Neural cell (in vitro differentiated cells): ENCODE results near the gene SPOCK1. TPM values are rescaled to one million over a fixed set of nuclear protein-coding genes. Genes with fewer than 3 reads are reported as not detected.

Experiments
- H2AFZ ChIP-seq: fragments of 200-600, 300-800 bp; sonication (generic), shearing (Covaris generic); 2 replicates; pipeline ENCODE4 v1.6.0; 2014; ENCODE audit warnings: low read depth, mild to moderate bottlenecking, antibody characterized with exemption, low read length, moderate library complexity
- H3F3A ChIP-seq: fragments of 200-600 bp; shearing (Covaris generic); 2 replicates; pipeline ENCODE4 v1.6.1; 2016; ENCODE audit warnings: mild to moderate bottlenecking, moderate library complexity, mixed read lengths, antibody characterized with exemption, low read length; ENCODE audit not compliant: insufficient read depth, poor library complexity, severe bottlenecking
- H3K27ac ChIP-seq: fragments of 200-600, 300-800 bp; sonication (generic), shearing (Covaris generic); 2 replicates; pipeline ENCODE4 v1.5.1; 2014; ENCODE audit warnings: mild to moderate bottlenecking, low read length, moderate library complexity
- H3K27me3 ChIP-seq: fragments of 300-800, 200-600 bp; sonication (generic), shearing (Covaris generic); 2 replicates; pipeline ENCODE4 v1.6.0; 2014; ENCODE audit warnings: mild to moderate bottlenecking, low read depth, low read length, moderate library complexity; ENCODE audit not compliant: insufficient read depth
- H3K36me3 ChIP-seq: fragments of 300-800, 200-600 bp; sonication (generic), shearing (Covaris generic); 2 replicates; pipeline ENCODE4 v1.5.1; 2014; ENCODE audit warnings: mild to moderate bottlenecking, antibody characterized with exemption, low read length, moderate library complexity; ENCODE audit not compliant: insufficient read depth
- H3K4me2 ChIP-seq: fragments of 300-800, 200-600 bp; sonication (generic), shearing (Covaris generic); 2 replicates; pipeline ENCODE4 v1.6.0; 2014; ENCODE audit warnings: mild to moderate bottlenecking, low read length
- H3K4me3 ChIP-seq: fragments of 300-800, 200-600 bp; sonication (generic), shearing (Covaris generic); 2 replicates; pipeline ENCODE4 v1.5.1; 2014; ENCODE audit warnings: mild to moderate bottlenecking, low read length, moderate library complexity
- H3K79me2 ChIP-seq: fragments of 200-600 bp; shearing (Covaris generic); replicated peaks from 2 replicates; pipeline ENCODE4 v1.6.0; 2014; ENCODE audit warnings: mild to moderate bottlenecking, low read length, moderate library complexity; ENCODE audit not compliant: insufficient read depth
- H3K9ac ChIP-seq: fragments of 300-800, 200-600 bp; sonication (generic), shearing (Covaris generic); 2 replicates; pipeline ENCODE4 v1.6.1; 2016; ENCODE audit warnings: mild to moderate bottlenecking, low read length, mixed read lengths
- H3K9me2 ChIP-seq: fragments of 200-600 bp; shearing (Covaris generic); 2 replicates; pipeline ENCODE4 v1.6.1; 2016; ENCODE audit warnings: mild to moderate bottlenecking, low read length, mixed read lengths; ENCODE audit not compliant: insufficient read depth
- H3K9me3 ChIP-seq: fragments of 200-600, 300-800 bp; sonication (generic), shearing (Covaris generic); 2 replicates; pipeline ENCODE4 v1.6.1; 2016; ENCODE audit warnings: mild to moderate bottlenecking, mixed run types, low read length, moderate library complexity, mixed read lengths
- H4K20me1 ChIP-seq: fragments of 200-600 bp; shearing (Covaris generic); 2 replicates; pipeline ENCODE4 v1.6.1; 2016; ENCODE audit warnings: mild to moderate bottlenecking, mixed run types; ENCODE audit not compliant: insufficient read depth
- EP300 ChIP-seq: fragments of 450-650 bp; conservative IDR thresholded peaks from 2 replicates; pipeline ENCODE4 v1.6.1; 2014; ENCODE audit warnings: antibody characterized with exemption, mild to moderate bottlenecking, moderate library complexity; ENCODE audit not compliant: poor library complexity, severe bottlenecking
- EZH2 ChIP-seq: fragments of 200-600, 300-800 bp; shearing (Covaris generic), sonication (generic); IDR thresholded peaks from 2 replicates; pipeline ENCODE4 v1.6.1; 2014; ENCODE audit warnings: antibody characterized with exemption, low read length, borderline replicate concordance, mild to moderate bottlenecking; ENCODE audit not compliant: insufficient read depth, poor library complexity, severe bottlenecking
- MXI1 ChIP-seq: fragments of 450-650 bp; conservative IDR thresholded peaks from 2 replicates; pipeline ENCODE4 v1.6.1; 2014; ENCODE audit warnings: antibody characterized with exemption, mild to moderate bottlenecking; ENCODE audit not compliant: poor library complexity, severe bottlenecking
- POLR2AphosphoS5 ChIP-seq: IDR thresholded peaks from 2 replicates; pipeline ENCODE4 v1.6.1; 2012
- RAD21 ChIP-seq: fragments of 450-650 bp; conservative IDR thresholded peaks from 2 replicates; pipeline ENCODE4 v1.6.1; 2014; ENCODE audit warnings: antibody characterized with exemption, mild to moderate bottlenecking, moderate library complexity
- REST ChIP-seq: IDR thresholded peaks from 2 replicates; pipeline ENCODE4 v1.6.1; 2012; ENCODE audit warnings: borderline replicate concordance
- SMC3 ChIP-seq: fragments of 450-650 bp; conservative IDR thresholded peaks from 2 replicates; pipeline ENCODE4 v1.6.1; 2014; ENCODE audit warnings: antibody characterized with exemption, mild to moderate bottlenecking, moderate library complexity; ENCODE audit not compliant: poor library complexity
- TAF1 ChIP-seq: IDR thresholded peaks from 2 replicates; pipeline ENCODE4 v1.6.1; 2012; ENCODE audit warnings: low read depth
- polyA plus RNA-seq: library from polyadenylated mRNA; depleted of rRNA; stranded (reverse); fragments of >200 nt; gene quantifications from 2 replicates; pipeline ENCODE4 v1.2.3, GENCODE V29; 2014
- TF ChIP-seq, protein P1 (sequence below): fragments of 450-650 bp; IDR thresholded peaks from 2 replicates; pipeline ENCODE4 v1.5.1; 2014; ENCODE audit warnings: antibody characterized with exemption, mild to moderate bottlenecking, moderate library complexity; ENCODE audit not compliant: poor library complexity, severe bottlenecking

SPOCK1 gene
- polyA plus RNA-seq, 1 donor from 2014 or later, result 33.6 TPM

- Histone ChIP-seq H3K9me2 (no peaks in the 10 kb centered on the region), H3K4me2 (no peak overlapping the region), H3K36me3 (no peaks in the 10 kb centered on the region), H3K4me3 (no peak overlapping the region), H3K79me2 (no peaks in the 10 kb centered on the region), H3F3A (no peaks in the 10 kb centered on the region), H2AFZ (no peak overlapping the region), H3K9me3 (no peaks in the 10 kb centered on the region), H3K27ac (no peak overlapping the region), H4K20me1 (no peaks in the 10 kb centered on the region), H3K27me3 (no peaks in the 10 kb centered on the region), H3K9ac (no peak overlapping the region)
- no peak for TF ChIP-seq MXI1
- TF ChIP-seq TAF1, result no peak
- no peak for TF ChIP-seq EP300
- TF ChIP-seq, protein P1, sequence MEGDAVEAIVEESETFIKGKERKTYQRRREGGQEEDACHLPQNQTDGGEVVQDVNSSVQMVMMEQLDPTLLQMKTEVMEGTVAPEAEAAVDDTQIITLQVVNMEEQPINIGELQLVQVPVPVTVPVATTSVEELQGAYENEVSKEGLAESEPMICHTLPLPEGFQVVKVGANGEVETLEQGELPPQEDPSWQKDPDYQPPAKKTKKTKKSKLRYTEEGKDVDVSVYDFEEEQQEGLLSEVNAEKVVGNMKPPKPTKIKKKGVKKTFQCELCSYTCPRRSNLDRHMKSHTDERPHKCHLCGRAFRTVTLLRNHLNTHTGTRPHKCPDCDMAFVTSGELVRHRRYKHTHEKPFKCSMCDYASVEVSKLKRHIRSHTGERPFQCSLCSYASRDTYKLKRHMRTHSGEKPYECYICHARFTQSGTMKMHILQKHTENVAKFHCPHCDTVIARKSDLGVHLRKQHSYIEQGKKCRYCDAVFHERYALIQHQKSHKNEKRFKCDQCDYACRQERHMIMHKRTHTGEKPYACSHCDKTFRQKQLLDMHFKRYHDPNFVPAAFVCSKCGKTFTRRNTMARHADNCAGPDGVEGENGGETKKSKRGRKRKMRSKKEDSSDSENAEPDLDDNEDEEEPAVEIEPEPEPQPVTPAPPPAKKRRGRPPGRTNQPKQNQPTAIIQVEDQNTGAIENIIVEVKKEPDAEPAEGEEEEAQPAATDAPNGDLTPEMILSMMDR, result no peak
- TF ChIP-seq POLR2AphosphoS5, result no peak
- TF ChIP-seq REST, result no peak
- TF ChIP-seq SMC3, result no peak
- TF ChIP-seq EZH2, result no peak
- TF ChIP-seq RAD21, result no peak
Measured at GRCh38 chr5:137340881-137341280, 158.2 kb downstream of the SPOCK1 start.

DNA sequence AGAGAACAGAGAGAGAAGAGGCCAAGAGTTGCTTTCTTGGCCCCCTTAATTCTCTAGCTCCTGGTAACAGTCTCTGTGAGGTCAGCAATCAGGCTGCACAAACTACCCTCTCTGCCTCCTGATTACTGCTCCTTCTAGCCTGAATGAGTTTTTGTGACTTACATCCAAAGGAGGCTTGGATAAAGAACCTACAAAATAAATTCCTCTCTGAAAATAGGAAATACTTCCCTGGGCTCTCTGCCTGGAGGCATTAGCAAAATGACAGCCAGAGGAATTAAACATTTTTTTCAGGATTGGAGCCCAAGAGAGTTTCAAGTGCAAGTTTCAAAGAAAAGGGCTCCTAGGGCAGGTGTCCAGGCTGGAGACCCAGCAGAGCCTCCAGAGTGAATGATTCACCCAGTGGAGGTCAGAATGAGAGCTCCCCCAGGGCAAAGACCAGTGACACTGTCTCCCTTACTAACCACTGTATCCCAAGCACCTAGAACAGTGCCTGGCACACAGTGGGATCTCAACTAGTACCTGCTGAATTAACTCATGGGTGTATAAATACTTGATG lies 162.5 kb downstream of the SPOCK1 start:
- no peak overlapping the region for H3K9ac ChIP-seq

More for the DNA sequence above, 162.5 kb downstream of the SPOCK1 start:
- Histone ChIP-seq H3F3A (no peaks in the 10 kb centered on the region), H3K4me2 (no peak overlapping the region), H3K27ac (no peak overlapping the region), H3K4me3 (no peak overlapping the region), H3K27me3 (no peaks in the 10 kb centered on the region), H4K20me1 (no peaks in the 10 kb centered on the region), H2AFZ (no peak overlapping the region), H3K9me3 (no peaks in the 10 kb centered on the region), H3K79me2 (no peaks in the 10 kb centered on the region), H3K36me3 (no peaks in the 10 kb centered on the region), H3K9me2 (no peaks in the 10 kb centered on the region)
- TF ChIP-seq REST (no peak), EP300 (no peak)
- TF ChIP-seq, protein P1, result no peak
